PC-9 (cell line): ENCODE data around the gene PHLDA3.

Experiments
- EZH2 ChIP-seq: fragments of 200-600 bp; sonication (generic); IDR thresholded peaks from 2 replicates; pipeline ENCODE4 v1.8.0; 2017; ENCODE audit warnings: antibody characterized with exemption, low read depth
- TF ChIP-seq, protein P1 (sequence below): fragments of 200-600 bp; sonication (generic); conservative IDR thresholded peaks from 2 replicates; pipeline ENCODE4 v1.6.1; 2017; ENCODE audit warnings: mixed run types, antibody characterized with exemption, mild to moderate bottlenecking, moderate library complexity

DNA sequence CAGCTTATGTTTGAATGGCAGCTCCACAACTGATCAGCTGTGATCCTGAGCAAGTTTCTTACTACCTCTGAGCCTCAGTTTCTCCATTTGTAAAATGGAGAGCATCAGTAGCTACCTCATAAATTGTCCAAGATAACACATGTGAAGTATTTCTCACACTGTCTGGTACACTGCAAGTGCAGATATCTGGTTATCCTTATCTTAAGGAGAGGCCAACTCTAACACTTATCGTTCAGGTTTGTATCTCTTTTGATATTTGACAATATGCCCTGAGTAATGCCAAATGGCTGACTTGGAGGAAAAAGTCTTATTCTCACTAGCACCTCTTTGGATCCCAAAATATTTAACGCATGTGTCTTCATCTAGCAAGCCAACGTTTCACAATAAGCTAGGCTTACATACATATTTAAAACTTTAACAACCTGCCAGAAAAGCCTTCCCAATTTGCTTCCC, 35.2 kb upstream of the PHLDA3 start:
- TF ChIP-seq, protein P1, sequence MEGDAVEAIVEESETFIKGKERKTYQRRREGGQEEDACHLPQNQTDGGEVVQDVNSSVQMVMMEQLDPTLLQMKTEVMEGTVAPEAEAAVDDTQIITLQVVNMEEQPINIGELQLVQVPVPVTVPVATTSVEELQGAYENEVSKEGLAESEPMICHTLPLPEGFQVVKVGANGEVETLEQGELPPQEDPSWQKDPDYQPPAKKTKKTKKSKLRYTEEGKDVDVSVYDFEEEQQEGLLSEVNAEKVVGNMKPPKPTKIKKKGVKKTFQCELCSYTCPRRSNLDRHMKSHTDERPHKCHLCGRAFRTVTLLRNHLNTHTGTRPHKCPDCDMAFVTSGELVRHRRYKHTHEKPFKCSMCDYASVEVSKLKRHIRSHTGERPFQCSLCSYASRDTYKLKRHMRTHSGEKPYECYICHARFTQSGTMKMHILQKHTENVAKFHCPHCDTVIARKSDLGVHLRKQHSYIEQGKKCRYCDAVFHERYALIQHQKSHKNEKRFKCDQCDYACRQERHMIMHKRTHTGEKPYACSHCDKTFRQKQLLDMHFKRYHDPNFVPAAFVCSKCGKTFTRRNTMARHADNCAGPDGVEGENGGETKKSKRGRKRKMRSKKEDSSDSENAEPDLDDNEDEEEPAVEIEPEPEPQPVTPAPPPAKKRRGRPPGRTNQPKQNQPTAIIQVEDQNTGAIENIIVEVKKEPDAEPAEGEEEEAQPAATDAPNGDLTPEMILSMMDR = no peak
- no peak for TF ChIP-seq EZH2
